GM12801 (cell line): ENCODE results near the gene ASIP.

ENCODE experiments used
- CTCF ChIP-seq: IDR thresholded peaks from one replicate; pipeline ENCODE4 v1.5.1; 2011; ENCODE audit warnings: control low read depth; ENCODE audit not compliant: insufficient read length; ENCODE audit errors: extremely low read depth

ASIP gene

DNA sequence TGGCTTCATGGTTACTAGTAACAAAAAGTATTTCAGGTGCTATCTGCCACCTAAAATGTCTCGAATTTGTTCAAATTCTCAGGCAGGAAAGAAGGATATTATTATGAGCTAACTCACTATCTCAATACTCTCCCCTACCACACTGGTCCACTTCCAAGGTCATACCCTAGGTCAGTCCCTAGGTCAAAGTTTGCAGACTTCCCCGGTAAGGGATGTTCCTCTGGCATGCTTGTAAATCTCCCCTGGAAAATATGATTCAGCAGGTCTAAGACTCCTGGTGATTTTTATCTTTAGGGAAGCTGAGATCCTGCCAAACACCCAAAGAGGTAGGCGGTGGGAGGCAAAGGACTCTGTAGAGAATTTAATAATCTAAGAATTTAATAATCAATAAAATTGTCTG lies 55.2 kb downstream of the ASIP start:
- no peak for TF ChIP-seq CTCF

DNA sequence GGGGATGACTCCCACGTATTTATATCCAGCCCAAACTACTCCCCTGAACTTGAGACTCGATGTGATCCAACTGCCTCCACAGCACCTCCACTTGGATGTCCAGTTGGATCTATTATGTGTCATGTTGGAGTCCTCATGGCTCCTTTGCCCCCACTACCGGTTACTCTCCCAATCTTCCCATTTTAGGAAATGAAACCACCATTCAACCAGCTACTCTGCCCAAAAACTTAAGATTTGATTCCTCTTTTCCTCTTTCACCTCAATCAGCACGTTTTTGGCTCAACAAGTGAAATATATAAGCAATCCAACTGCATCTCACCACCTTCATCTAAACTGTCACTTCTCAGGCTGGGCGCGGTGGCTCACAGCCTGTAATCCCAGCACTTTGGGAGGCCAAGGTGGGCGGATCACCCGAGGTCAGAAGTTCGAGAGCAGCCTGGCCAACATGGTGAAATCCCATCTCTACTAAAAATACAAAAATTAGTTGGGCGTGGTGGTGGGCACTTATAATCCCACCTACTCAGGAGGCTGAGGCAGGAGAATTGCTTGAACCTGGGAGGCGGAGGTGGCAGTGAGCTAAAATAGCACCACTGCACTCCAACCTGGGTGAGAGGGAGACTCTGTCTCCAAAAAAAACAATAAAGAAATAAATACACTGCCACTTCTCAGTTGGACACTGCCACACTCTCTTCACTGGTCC lies 58.5 kb downstream of the ASIP start:
- TF ChIP-seq CTCF, result no peak

DNA sequence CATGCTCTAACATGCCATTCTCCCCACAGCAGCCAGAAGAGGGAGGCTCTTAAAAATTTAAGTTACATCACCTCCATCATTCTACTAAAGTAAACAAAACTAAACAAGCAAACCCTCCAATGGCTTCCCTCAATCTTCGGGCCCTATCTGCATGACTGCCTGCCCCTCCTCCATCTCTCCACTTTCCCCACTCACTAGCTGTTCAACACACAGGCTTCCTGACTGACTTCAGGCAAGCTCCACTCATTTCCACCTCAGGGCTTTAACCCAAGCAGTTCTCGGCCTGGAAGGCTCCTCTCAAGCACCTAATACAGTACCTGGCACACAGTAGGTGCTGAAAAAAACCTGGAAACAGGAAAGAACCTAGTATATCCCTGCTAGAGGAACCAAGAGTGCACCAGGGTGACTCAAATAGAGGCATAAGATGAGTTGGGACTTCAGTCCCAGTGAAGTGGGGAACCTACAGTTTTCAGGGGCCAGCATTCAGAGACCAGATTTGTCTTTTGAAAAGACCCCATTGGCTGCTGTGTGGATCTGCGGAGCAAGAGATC lies 59.1 kb downstream of the ASIP start:
- no peak for TF ChIP-seq CTCF

- no peak for TF ChIP-seq CTCF
Measured at GRCh38 chr20:34300809-34301586, 59.8 kb downstream of the ASIP start.

GRCh38 chr20:34301587-34302311 lies 60.5 kb downstream of the ASIP start:
- TF ChIP-seq CTCF, result no peak

DNA sequence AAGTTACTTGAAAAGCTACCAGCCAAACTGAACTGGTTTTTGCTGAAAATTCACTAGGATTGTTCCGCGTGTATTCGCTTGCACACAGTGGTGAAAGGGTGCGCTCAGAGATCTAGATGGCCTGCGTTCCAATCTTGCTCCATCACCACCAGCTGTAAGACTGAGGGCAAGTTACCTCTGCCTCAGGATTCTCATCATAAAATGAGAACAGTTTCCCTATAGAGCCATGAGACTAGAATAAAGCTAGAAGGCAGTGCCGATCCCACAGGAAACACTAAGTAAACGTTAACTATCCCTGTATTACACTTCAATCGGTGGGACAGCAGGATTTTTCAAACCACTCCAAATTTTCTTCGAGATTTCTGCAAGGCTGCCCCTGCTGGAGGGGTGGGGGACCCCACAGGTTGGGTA lies 61.1 kb downstream of the ASIP start:
- no peak for TF ChIP-seq CTCF
